ENCODE results near the gene ARHGEF37. TPM values are rescaled to one million over a fixed set of nuclear protein-coding genes. Genes with fewer than 3 reads are reported as not detected.

ARHGEF37 gene
- total RNA-seq, 1 donor from 2014 or later = 13.4 TPM

GRCh38 chr5:149584121-149584520 lies 2.8 kb downstream of the ARHGEF37 start:
- Histone ChIP-seq H3K27me3 (no peaks in the 10 kb centered on the region), H3K9me3 (no peaks in the 10 kb centered on the region), H3K4me1 (peaks cover 14 to 25% of the 10 kb centered on the region in 2 donors), H3K4me3 (no peak overlapping the region), H3K27ac (peak overlapping the region; percentile 28 to 39), H3K36me3 (no peaks in the 10 kb centered on the region)
- intact Hi-C loops (cut with DNase I) = no loop called here
- DNase-seq (ENCODE audit: low spot score in 2 of 2) = peak in 1 of 2 donors; percentile 4
- TF ChIP-seq CTCF (IDR thresholded peaks at IDR 0.05) = no peak

DNA sequence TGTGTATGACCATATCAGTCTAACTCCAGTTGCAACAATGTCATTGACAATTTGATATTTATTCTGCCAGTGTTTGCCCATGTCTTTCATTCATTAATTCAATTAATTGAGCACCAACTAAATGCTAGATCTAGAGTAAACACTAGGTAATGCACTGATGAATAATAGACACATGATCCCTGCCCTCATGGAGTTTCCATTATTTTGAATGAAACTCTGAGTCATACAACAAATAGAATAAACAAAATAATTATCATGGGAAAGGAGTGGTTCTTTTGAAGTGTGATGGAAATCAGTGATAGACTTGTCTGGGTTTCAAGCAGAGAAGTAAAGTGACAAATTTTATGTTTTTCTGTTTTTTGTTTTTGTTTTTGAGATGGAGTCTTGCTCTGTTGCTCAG lies 4.6 kb downstream of the ARHGEF37 start:
- intact Hi-C loops (cut with DNase I) = no loop called here
- H3K4me3 ChIP-seq = no peak overlapping the region
- H3K9me3 ChIP-seq = no peaks in the 10 kb centered on the region
- H3K27me3 ChIP-seq = no peaks in the 10 kb centered on the region
- no peak for DNase-seq (ENCODE audit: low spot score in 2 of 2)
- peaks cover 12 to 23% of the 10 kb centered on the region in 2 donors for H3K4me1 ChIP-seq
- TF ChIP-seq CTCF (IDR thresholded peaks at IDR 0.05) = no peak
- H3K36me3 ChIP-seq = no peaks in the 10 kb centered on the region
- no peak overlapping the region for H3K27ac ChIP-seq

- Histone ChIP-seq H3K9me3 (no peaks in the 10 kb centered on the region), H3K4me3 (no peak overlapping the region), H3K4me1 (peaks cover 11 to 22% of the 10 kb centered on the region in 2 donors), H3K36me3 (no peaks in the 10 kb centered on the region), H3K27me3 (no peaks in the 10 kb centered on the region), H3K27ac (peak overlapping the region in 1 of 2 donors; percentile 41)
- DNase-seq (ENCODE audit: low spot score in 2 of 2) = no peak
- no peak for TF ChIP-seq CTCF (IDR thresholded peaks at IDR 0.05)
- intact Hi-C loops (cut with DNase I) = no loop called here
Measured at GRCh38 chr5:149586708-149587318, 5.5 kb downstream of the ARHGEF37 start.

- no peaks in the 10 kb centered on the region for H3K9me3 ChIP-seq
- no peaks in the 10 kb centered on the region for H3K27me3 ChIP-seq
- peak in 1 of 2 donors; percentile 21 for DNase-seq (ENCODE audit: low spot score in 2 of 2)
- intact Hi-C loops (cut with DNase I) = no loop called here
- no peak overlapping the region for H3K27ac ChIP-seq
- no peaks in the 10 kb centered on the region for H3K36me3 ChIP-seq
- no peak for TF ChIP-seq CTCF (IDR thresholded peaks at IDR 0.05)
- H3K4me3 ChIP-seq = no peak overlapping the region
- H3K4me1 ChIP-seq = peaks cover 1 to 14% of the 10 kb centered on the region in 2 donors
Measured at GRCh38 chr5:149588936-149589335, 7.6 kb downstream of the ARHGEF37 start.

DNA sequence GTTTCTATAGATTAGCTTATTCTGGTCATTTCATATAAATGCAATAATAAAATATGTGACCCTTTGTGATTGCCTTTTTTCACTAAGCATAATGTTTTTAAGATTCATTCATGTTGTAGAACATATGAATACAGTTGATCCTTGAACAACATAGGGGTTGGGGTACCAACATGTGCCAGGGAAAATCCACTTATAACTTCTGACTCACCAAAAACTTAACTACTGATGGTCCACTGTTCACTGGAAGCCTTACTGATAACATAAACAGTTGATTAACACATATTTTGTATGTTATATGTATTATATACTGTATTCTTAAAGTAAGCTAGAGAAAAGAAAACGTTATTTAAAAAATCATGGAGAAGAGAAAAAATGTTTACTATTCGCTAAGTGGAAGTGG lies 12.1 kb downstream of the ARHGEF37 start:
- no peak for DNase-seq (ENCODE audit: low spot score in 2 of 2)
- Histone ChIP-seq H3K9me3 (no peaks in the 10 kb centered on the region), H3K4me1 (peaks cover 0 to 14% of the 10 kb centered on the region in 2 donors), H3K27me3 (no peaks in the 10 kb centered on the region), H3K36me3 (no peaks in the 10 kb centered on the region), H3K4me3 (no peak overlapping the region), H3K27ac (no peak overlapping the region)
- no peak for TF ChIP-seq CTCF (IDR thresholded peaks at IDR 0.05)
- intact Hi-C loops (cut with DNase I) = no loop called here

Data from ascending aorta (tissue), 2 donors.